Stimulated activated CD8-positive, alpha-beta memory T cell treated with anti-CD3 and anti-CD28 coated beads, Interleukin-4, amount 100 ng/mL, for 24 hours (primary cell): ENCODE data around the gene VGLL4.
"Not testable (repeated sequence)": the region's sequence is repeated elsewhere in the genome, so short reads cannot be mapped to it uniquely, and the experiment has no call there.

Experiments
- DNase-seq: peaks from one replicate; pipeline ENCODE4 v3.0.0-alpha.2; 2020; ENCODE audit warnings: low read depth

The VGLL4 gene

GRCh38 chr3:11643605-11644087 lies at the start of gene VGLL4:
Gene VGLL4 (minus strand): TSS chr3:11643915. CDS start chr3:11643518, 397 bp downstream.
- peak; percentile 58 for DNase-seq

GRCh38 chr3:11692532-11692813 lies 48.8 kb upstream of the VGLL4 start:
- DNase-seq: no peak

GRCh38 chr3:11691767-11692531 lies 48.2 kb upstream of the VGLL4 start:
- DNase-seq: no peak

- DNase-seq: no peak
Observed at GRCh38 chr3:11690863-11691766, 47.4 kb upstream of the VGLL4 start.

- DNase-seq: no peak
Observed at GRCh38 chr3:11689749-11690148, 46.0 kb upstream of the VGLL4 start.

- not testable (repeated sequence) for DNase-seq
Observed at GRCh38 chr3:11684980-11685379, 41.3 kb upstream of the VGLL4 start.

GRCh38 chr3:11680509-11680908 lies 36.8 kb upstream of the VGLL4 start:
- DNase-seq: no peak

GRCh38 chr3:11679964-11680363 lies 36.2 kb upstream of the VGLL4 start:
- no peak for DNase-seq

GRCh38 chr3:11672363-11672762 lies 28.6 kb upstream of the VGLL4 start:
- no peak for DNase-seq

GRCh38 chr3:11671648-11672100 lies 28.0 kb upstream of the VGLL4 start:
- DNase-seq: no peak

- no peak for DNase-seq
Observed at GRCh38 chr3:11668243-11669235, 24.8 kb upstream of the VGLL4 start.

- no peak for DNase-seq
Observed at GRCh38 chr3:11665331-11665730, 21.6 kb upstream of the VGLL4 start.

- no peak for DNase-seq
Observed at GRCh38 chr3:11662392-11662990, 18.8 kb upstream of the VGLL4 start.

GRCh38 chr3:11661827-11662226 lies 18.1 kb upstream of the VGLL4 start:
- DNase-seq: no peak

- no peak for DNase-seq
Observed at GRCh38 chr3:11661052-11661656, 17.4 kb upstream of the VGLL4 start.

- DNase-seq: no peak
Observed at GRCh38 chr3:11660242-11660641, 16.5 kb upstream of the VGLL4 start.

- DNase-seq: no peak
Observed at GRCh38 chr3:11658180-11658579, 14.5 kb upstream of the VGLL4 start.

- no peak for DNase-seq
Observed at GRCh38 chr3:11655196-11655928, 11.6 kb upstream of the VGLL4 start.

- no peak for DNase-seq
Observed at GRCh38 chr3:11654166-11654565, 10.5 kb upstream of the VGLL4 start.
